Astrocyte (in vitro differentiated cells and primary cell): Measurements from ENCODE around the gene BUB1.

Source experiments
- EZH2 ChIP-seq: IDR thresholded peaks from 2 replicates; pipeline ENCODE4 v1.6.1; 2012; ENCODE audit warnings: mild to moderate bottlenecking, low read length, inconsistent platforms; ENCODE audit not compliant: insufficient read depth
- TF ChIP-seq, protein P1 (sequence below): IDR thresholded peaks from 2 replicates; pipeline ENCODE4 v1.5.1; 2011; ENCODE audit warnings: low read depth, mild to moderate bottlenecking, inconsistent platforms, low read length, moderate library complexity; ENCODE audit not compliant: insufficient read depth

DNA sequence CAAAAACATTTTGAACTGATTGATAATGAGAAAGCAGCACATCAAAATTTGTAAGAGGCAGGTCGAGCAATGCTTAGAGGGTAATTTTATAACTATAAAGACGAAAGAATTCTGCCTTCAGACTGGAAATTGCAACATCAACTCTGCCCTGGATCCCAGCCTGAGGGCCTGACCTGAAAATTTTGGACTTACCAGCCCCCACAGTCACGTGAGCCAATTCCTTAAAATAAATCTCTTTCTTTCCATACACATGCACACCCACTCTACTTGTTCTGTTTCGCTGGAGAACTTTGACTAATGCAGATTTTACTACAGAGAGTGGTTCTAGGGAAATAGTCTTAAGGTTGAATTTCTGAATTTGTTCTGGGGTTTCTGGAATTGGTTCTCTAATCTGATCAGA, 39.9 kb upstream of the BUB1 start:
- TF ChIP-seq EZH2, result no peak
- TF ChIP-seq, protein P1, sequence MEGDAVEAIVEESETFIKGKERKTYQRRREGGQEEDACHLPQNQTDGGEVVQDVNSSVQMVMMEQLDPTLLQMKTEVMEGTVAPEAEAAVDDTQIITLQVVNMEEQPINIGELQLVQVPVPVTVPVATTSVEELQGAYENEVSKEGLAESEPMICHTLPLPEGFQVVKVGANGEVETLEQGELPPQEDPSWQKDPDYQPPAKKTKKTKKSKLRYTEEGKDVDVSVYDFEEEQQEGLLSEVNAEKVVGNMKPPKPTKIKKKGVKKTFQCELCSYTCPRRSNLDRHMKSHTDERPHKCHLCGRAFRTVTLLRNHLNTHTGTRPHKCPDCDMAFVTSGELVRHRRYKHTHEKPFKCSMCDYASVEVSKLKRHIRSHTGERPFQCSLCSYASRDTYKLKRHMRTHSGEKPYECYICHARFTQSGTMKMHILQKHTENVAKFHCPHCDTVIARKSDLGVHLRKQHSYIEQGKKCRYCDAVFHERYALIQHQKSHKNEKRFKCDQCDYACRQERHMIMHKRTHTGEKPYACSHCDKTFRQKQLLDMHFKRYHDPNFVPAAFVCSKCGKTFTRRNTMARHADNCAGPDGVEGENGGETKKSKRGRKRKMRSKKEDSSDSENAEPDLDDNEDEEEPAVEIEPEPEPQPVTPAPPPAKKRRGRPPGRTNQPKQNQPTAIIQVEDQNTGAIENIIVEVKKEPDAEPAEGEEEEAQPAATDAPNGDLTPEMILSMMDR, result no peak
